ENCODE measurements around the gene ZNF558.

Gene ZNF558

GRCh38 chr19:8832132-8833021 lies at the start of gene ZNF558, which contains the start of gene MBD3L1:
Gene ZNF558, minus strand, starts transcription at chr19:8832304. Its CDS starts 9,645 bp downstream, at chr19:8822659.
Gene MBD3L1, plus strand, starts transcription at chr19:8832377. Its CDS starts 10,302 bp downstream, at chr19:8842679.
- peak within 1 kb of the TSS; percentile 76 to 89 for H3K9ac ChIP-seq (ENCODE audit: low read depth in 1 of 2, low read length in 2 of 2)
- H3K4me1 ChIP-seq (ENCODE audit: control insufficient read depth in 1 of 2, insufficient read depth in 2 of 2, low read length in 2 of 2): peaks cover 6 to 9% of the 10 kb centered on the region in 2 donors
- H3K4me3 ChIP-seq (ENCODE audit: low read depth in 1 of 2, low read length in 2 of 2): peak within 1 kb of the TSS; percentile 85 to 93
- H3K27ac ChIP-seq (ENCODE audit: low read depth, low read length): peak within 1 kb of the TSS; percentile 96
- H3K36me3 ChIP-seq (ENCODE audit: control insufficient read depth in 1 of 2, insufficient read depth in 2 of 2, low read length in 2 of 2): peaks cover 0 to 9% of the 10 kb centered on the region in 2 donors
- no peaks in the 10 kb centered on the region for H3K27me3 ChIP-seq (ENCODE audit: control insufficient read depth in 1 of 2, insufficient read depth in 2 of 2, low read length in 2 of 2)
- no peaks in the 10 kb centered on the region for H3K9me3 ChIP-seq (ENCODE audit: control insufficient read depth in 1 of 2, low read length in 2 of 2)

GRCh38 chr19:8881512-8881911 lies 49.4 kb upstream of the ZNF558 start:
- Histone ChIP-seq H3K4me3 (ENCODE audit: low read depth in 1 of 2, low read length in 2 of 2) (no peak overlapping the region), H3K27me3 (ENCODE audit: control insufficient read depth in 1 of 2, insufficient read depth in 2 of 2, low read length in 2 of 2) (no peaks in the 10 kb centered on the region), H3K27ac (ENCODE audit: low read depth, low read length) (no peak overlapping the region), H3K4me1 (ENCODE audit: control insufficient read depth in 1 of 2, insufficient read depth in 2 of 2, low read length in 2 of 2) (no peaks in the 10 kb centered on the region), H3K36me3 (ENCODE audit: control insufficient read depth in 1 of 2, insufficient read depth in 2 of 2, low read length in 2 of 2) (no peaks in the 10 kb centered on the region), H3K9me3 (ENCODE audit: control insufficient read depth in 1 of 2, low read length in 2 of 2) (peaks cover 0 to 5% of the 10 kb centered on the region in 2 donors), H3K9ac (ENCODE audit: low read depth in 1 of 2, low read length in 2 of 2) (no peak overlapping the region)

GRCh38 chr19:8880868-8881488 lies 48.9 kb upstream of the ZNF558 start:
- H3K4me1 ChIP-seq (ENCODE audit: control insufficient read depth in 1 of 2, insufficient read depth in 2 of 2, low read length in 2 of 2): no peaks in the 10 kb centered on the region
- H3K9me3 ChIP-seq (ENCODE audit: control insufficient read depth in 1 of 2, low read length in 2 of 2): peaks cover 0 to 5% of the 10 kb centered on the region in 2 donors
- H3K27ac ChIP-seq (ENCODE audit: low read depth, low read length): no peak overlapping the region
- H3K36me3 ChIP-seq (ENCODE audit: control insufficient read depth in 1 of 2, insufficient read depth in 2 of 2, low read length in 2 of 2): no peaks in the 10 kb centered on the region
- no peak overlapping the region for H3K4me3 ChIP-seq (ENCODE audit: low read depth in 1 of 2, low read length in 2 of 2)
- H3K9ac ChIP-seq (ENCODE audit: low read depth in 1 of 2, low read length in 2 of 2): no peak overlapping the region
- H3K27me3 ChIP-seq (ENCODE audit: control insufficient read depth in 1 of 2, insufficient read depth in 2 of 2, low read length in 2 of 2): no peaks in the 10 kb centered on the region

- Histone ChIP-seq H3K4me1 (ENCODE audit: control insufficient read depth in 1 of 2, insufficient read depth in 2 of 2, low read length in 2 of 2) (no peaks in the 10 kb centered on the region), H3K4me3 (ENCODE audit: low read depth in 1 of 2, low read length in 2 of 2) (no peak overlapping the region), H3K9ac (ENCODE audit: low read depth in 1 of 2, low read length in 2 of 2) (no peak overlapping the region), H3K27ac (ENCODE audit: low read depth, low read length) (no peak overlapping the region), H3K36me3 (ENCODE audit: control insufficient read depth in 1 of 2, insufficient read depth in 2 of 2, low read length in 2 of 2) (no peaks in the 10 kb centered on the region), H3K27me3 (ENCODE audit: control insufficient read depth in 1 of 2, insufficient read depth in 2 of 2, low read length in 2 of 2) (no peaks in the 10 kb centered on the region), H3K9me3 (ENCODE audit: control insufficient read depth in 1 of 2, low read length in 2 of 2) (peaks cover 0 to 5% of the 10 kb centered on the region in 2 donors)
Measured at GRCh38 chr19:8877854-8878705, 46.0 kb upstream of the ZNF558 start.

GRCh38 chr19:8866344-8866743 lies 34.2 kb upstream of the ZNF558 start:
- no peak overlapping the region for H3K4me3 ChIP-seq (ENCODE audit: low read depth in 1 of 2, low read length in 2 of 2)
- H3K27ac ChIP-seq (ENCODE audit: low read depth, low read length): no peak overlapping the region
- no peaks in the 10 kb centered on the region for H3K9me3 ChIP-seq (ENCODE audit: control insufficient read depth in 1 of 2, low read length in 2 of 2)
- H3K36me3 ChIP-seq (ENCODE audit: control insufficient read depth in 1 of 2, insufficient read depth in 2 of 2, low read length in 2 of 2): no peaks in the 10 kb centered on the region
- no peaks in the 10 kb centered on the region for H3K27me3 ChIP-seq (ENCODE audit: control insufficient read depth in 1 of 2, insufficient read depth in 2 of 2, low read length in 2 of 2)
- no peaks in the 10 kb centered on the region for H3K4me1 ChIP-seq (ENCODE audit: control insufficient read depth in 1 of 2, insufficient read depth in 2 of 2, low read length in 2 of 2)
- no peak overlapping the region for H3K9ac ChIP-seq (ENCODE audit: low read depth in 1 of 2, low read length in 2 of 2)

GRCh38 chr19:8858260-8858659 lies 26.2 kb upstream of the ZNF558 start:
- no peak overlapping the region for H3K27ac ChIP-seq (ENCODE audit: low read depth, low read length)
- no peaks in the 10 kb centered on the region for H3K27me3 ChIP-seq (ENCODE audit: control insufficient read depth in 1 of 2, insufficient read depth in 2 of 2, low read length in 2 of 2)
- H3K9ac ChIP-seq (ENCODE audit: low read depth in 1 of 2, low read length in 2 of 2): no peak overlapping the region
- H3K4me1 ChIP-seq (ENCODE audit: control insufficient read depth in 1 of 2, insufficient read depth in 2 of 2, low read length in 2 of 2): no peaks in the 10 kb centered on the region
- no peaks in the 10 kb centered on the region for H3K9me3 ChIP-seq (ENCODE audit: control insufficient read depth in 1 of 2, low read length in 2 of 2)
- no peak overlapping the region for H3K4me3 ChIP-seq (ENCODE audit: low read depth in 1 of 2, low read length in 2 of 2)
- H3K36me3 ChIP-seq (ENCODE audit: control insufficient read depth in 1 of 2, insufficient read depth in 2 of 2, low read length in 2 of 2): no peaks in the 10 kb centered on the region

GRCh38 chr19:8850488-8850887 lies 18.4 kb upstream of the ZNF558 start:
- no peak overlapping the region for H3K27ac ChIP-seq (ENCODE audit: low read depth, low read length)
- no peak overlapping the region for H3K9ac ChIP-seq (ENCODE audit: low read depth in 1 of 2, low read length in 2 of 2)
- H3K36me3 ChIP-seq (ENCODE audit: control insufficient read depth in 1 of 2, insufficient read depth in 2 of 2, low read length in 2 of 2): no peaks in the 10 kb centered on the region
- peaks cover 0 to 2% of the 10 kb centered on the region in 2 donors for H3K9me3 ChIP-seq (ENCODE audit: control insufficient read depth in 1 of 2, low read length in 2 of 2)
- peaks cover 0 to 3% of the 10 kb centered on the region in 2 donors for H3K27me3 ChIP-seq (ENCODE audit: control insufficient read depth in 1 of 2, insufficient read depth in 2 of 2, low read length in 2 of 2)
- H3K4me1 ChIP-seq (ENCODE audit: control insufficient read depth in 1 of 2, insufficient read depth in 2 of 2, low read length in 2 of 2): no peaks in the 10 kb centered on the region
- no peak overlapping the region for H3K4me3 ChIP-seq (ENCODE audit: low read depth in 1 of 2, low read length in 2 of 2)

GRCh38 chr19:8849232-8849631 lies 17.1 kb upstream of the ZNF558 start:
- Histone ChIP-seq H3K4me1 (ENCODE audit: control insufficient read depth in 1 of 2, insufficient read depth in 2 of 2, low read length in 2 of 2) (no peaks in the 10 kb centered on the region), H3K4me3 (ENCODE audit: low read depth in 1 of 2, low read length in 2 of 2) (no peak overlapping the region), H3K9ac (ENCODE audit: low read depth in 1 of 2, low read length in 2 of 2) (no peak overlapping the region), H3K27ac (ENCODE audit: low read depth, low read length) (no peak overlapping the region), H3K9me3 (ENCODE audit: control insufficient read depth in 1 of 2, low read length in 2 of 2) (peaks cover 0 to 2% of the 10 kb centered on the region in 2 donors), H3K36me3 (ENCODE audit: control insufficient read depth in 1 of 2, insufficient read depth in 2 of 2, low read length in 2 of 2) (no peaks in the 10 kb centered on the region), H3K27me3 (ENCODE audit: control insufficient read depth in 1 of 2, insufficient read depth in 2 of 2, low read length in 2 of 2) (peaks cover 0 to 3% of the 10 kb centered on the region in 2 donors)

- peaks cover 0 to 2% of the 10 kb centered on the region in 2 donors for H3K9me3 ChIP-seq (ENCODE audit: control insufficient read depth in 1 of 2, low read length in 2 of 2)
- no peaks in the 10 kb centered on the region for H3K36me3 ChIP-seq (ENCODE audit: control insufficient read depth in 1 of 2, insufficient read depth in 2 of 2, low read length in 2 of 2)
- H3K4me1 ChIP-seq (ENCODE audit: control insufficient read depth in 1 of 2, insufficient read depth in 2 of 2, low read length in 2 of 2): no peaks in the 10 kb centered on the region
- H3K27me3 ChIP-seq (ENCODE audit: control insufficient read depth in 1 of 2, insufficient read depth in 2 of 2, low read length in 2 of 2): peaks cover 0 to 3% of the 10 kb centered on the region in 2 donors
- H3K9ac ChIP-seq (ENCODE audit: low read depth in 1 of 2, low read length in 2 of 2): no peak overlapping the region
- H3K4me3 ChIP-seq (ENCODE audit: low read depth in 1 of 2, low read length in 2 of 2): no peak overlapping the region
- no peak overlapping the region for H3K27ac ChIP-seq (ENCODE audit: low read depth, low read length)
Measured at GRCh38 chr19:8846819-8847218, 14.7 kb upstream of the ZNF558 start.
